Measurements from ENCODE around the gene OR10K2.
"Not testable (repeated sequence)": the region's sequence is repeated elsewhere in the genome, so short reads cannot be mapped to it uniquely, and the experiment has no call there.

The OR10K2 gene

GRCh38 chr1:158400871-158401270, 25.2 kb downstream of the OR10K2 start:
- H3K27me3 Mint-ChIP-seq = peaks cover 37 to 52% of the 10 kb centered on the region in 2 donors
- no peaks in the 10 kb centered on the region for H3K36me3 Mint-ChIP-seq (ENCODE audit: insufficient read depth)
- H3K9me3 Mint-ChIP-seq = no peaks in the 10 kb centered on the region
- H3K27ac Mint-ChIP-seq = no peak overlapping the region
- no peak for DNase-seq
- peaks cover 0 to 4% of the 10 kb centered on the region in 2 donors for H3K4me1 Mint-ChIP-seq (ENCODE audit: low read depth in 2 of 2)
- ATAC-seq (replicated peaks) = no peak
- H3K4me3 Mint-ChIP-seq = no peak overlapping the region

- no peaks in the 10 kb centered on the region for H3K9me3 Mint-ChIP-seq
- H3K4me1 Mint-ChIP-seq (ENCODE audit: low read depth in 2 of 2) = peaks cover 0 to 4% of the 10 kb centered on the region in 2 donors
- H3K36me3 Mint-ChIP-seq (ENCODE audit: insufficient read depth) = no peaks in the 10 kb centered on the region
- DNase-seq (no peak), ATAC-seq (replicated peaks) (no peak)
- no peak within 1 kb of the TSS for H3K4me3 Mint-ChIP-seq
- no peak within 1 kb of the TSS for H3K27ac Mint-ChIP-seq
- peaks cover 26 to 53% of the 10 kb centered on the region in 2 donors for H3K27me3 Mint-ChIP-seq
Observed at GRCh38 chr1:158398818-158399514, 27.1 kb downstream of the OR10K2 start, which contains the start of gene OR10T2. TSS of gene OR10T2 (minus strand) at chr1:158399466. CDS start at chr1:158399466, 0 bp downstream.

- peaks cover 0 to 4% of the 10 kb centered on the region in 2 donors for H3K4me1 Mint-ChIP-seq (ENCODE audit: low read depth in 2 of 2)
- DNase-seq (no peak), ATAC-seq (replicated peaks) (no peak)
- peaks cover 19 to 41% of the 10 kb centered on the region in 2 donors for H3K27me3 Mint-ChIP-seq
- H3K27ac Mint-ChIP-seq = no peak overlapping the region
- no peak overlapping the region for H3K4me3 Mint-ChIP-seq
- H3K9me3 Mint-ChIP-seq = no peaks in the 10 kb centered on the region
- no peaks in the 10 kb centered on the region for H3K36me3 Mint-ChIP-seq (ENCODE audit: insufficient read depth)
Observed at GRCh38 chr1:158396646-158397045, 29.4 kb downstream of the OR10K2 start.

GRCh38 chr1:158393476-158393875, 32.6 kb downstream of the OR10K2 start:
- no peak for DNase-seq
- ATAC-seq (replicated peaks) = no peak
- peaks cover 21 to 27% of the 10 kb centered on the region in 2 donors for H3K27me3 Mint-ChIP-seq
- no peaks in the 10 kb centered on the region for H3K36me3 Mint-ChIP-seq (ENCODE audit: insufficient read depth)
- no peak overlapping the region for H3K4me3 Mint-ChIP-seq
- no peaks in the 10 kb centered on the region for H3K9me3 Mint-ChIP-seq
- no peak overlapping the region for H3K27ac Mint-ChIP-seq
- no peaks in the 10 kb centered on the region for H3K4me1 Mint-ChIP-seq (ENCODE audit: low read depth in 2 of 2)

- ATAC-seq (replicated peaks) = no peak
- Mint-ChIP-seq H3K9me3 (no peaks in the 10 kb centered on the region), H3K4me3 (no peak overlapping the region), H3K27ac (no peak overlapping the region), H3K36me3 (ENCODE audit: insufficient read depth) (no peaks in the 10 kb centered on the region), H3K27me3 (peaks cover 21 to 40% of the 10 kb centered on the region in 2 donors), H3K4me1 (ENCODE audit: low read depth in 2 of 2) (no peaks in the 10 kb centered on the region)
- no peak for DNase-seq
Observed at GRCh38 chr1:158391099-158391498, 34.9 kb downstream of the OR10K2 start.

- DNase-seq (no peak), ATAC-seq (replicated peaks) (no peak)
- no peak overlapping the region for H3K4me3 Mint-ChIP-seq
- no peak overlapping the region for H3K27ac Mint-ChIP-seq
- H3K36me3 Mint-ChIP-seq (ENCODE audit: insufficient read depth) = no peaks in the 10 kb centered on the region
- H3K9me3 Mint-ChIP-seq = no peaks in the 10 kb centered on the region
- no peaks in the 10 kb centered on the region for H3K4me1 Mint-ChIP-seq (ENCODE audit: low read depth in 2 of 2)
- peaks cover 22 to 43% of the 10 kb centered on the region in 2 donors for H3K27me3 Mint-ChIP-seq
Observed at GRCh38 chr1:158390331-158390730, 35.7 kb downstream of the OR10K2 start.

GRCh38 chr1:158374860-158375259, 51.2 kb downstream of the OR10K2 start:
- Mint-ChIP-seq H3K36me3 (ENCODE audit: insufficient read depth) (no peaks in the 10 kb centered on the region), H3K4me1 (ENCODE audit: low read depth in 2 of 2) (no peaks in the 10 kb centered on the region), H3K9me3 (peaks cover 2 to 8% of the 10 kb centered on the region in 2 donors), H3K4me3 (no peak overlapping the region), H3K27me3 (peaks cover 64 to 74% of the 10 kb centered on the region in 2 donors), H3K27ac (no peak overlapping the region)
- DNase-seq (no peak), ATAC-seq (replicated peaks) (no peak)

DNA sequence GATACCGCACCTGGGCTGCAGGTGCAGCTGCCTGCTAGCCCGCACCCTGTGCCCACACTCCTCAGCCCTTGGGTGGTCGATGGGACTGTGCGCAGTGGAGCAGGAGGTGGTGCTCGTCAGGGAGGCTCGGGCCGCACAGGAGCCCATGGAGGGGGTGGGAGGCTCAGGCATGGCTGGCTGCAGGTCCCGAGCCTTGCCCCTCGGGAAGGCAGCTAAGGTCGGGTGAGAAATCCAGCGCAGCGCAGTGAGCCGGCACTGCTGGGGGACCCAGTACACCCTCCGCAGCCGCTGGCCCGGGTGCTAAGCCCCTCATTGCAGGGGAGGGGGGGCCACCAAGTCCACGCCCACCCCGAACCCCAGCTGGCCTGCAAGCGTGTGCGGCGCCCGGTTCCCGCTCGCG, 51.9 kb downstream of the OR10K2 start:
- H3K4me1 Mint-ChIP-seq (ENCODE audit: low read depth in 2 of 2); H3K4me3 Mint-ChIP-seq; H3K27ac Mint-ChIP-seq; ATAC-seq (replicated peaks); DNase-seq; H3K36me3 Mint-ChIP-seq (ENCODE audit: insufficient read depth); H3K9me3 Mint-ChIP-seq: not testable (repeated sequence)
- H3K27me3 Mint-ChIP-seq = peaks cover 72 to 80% of the 10 kb centered on the region in 2 donors

GRCh38 chr1:158371188-158371953, 54.7 kb downstream of the OR10K2 start:
- H3K27ac Mint-ChIP-seq = no peak overlapping the region
- H3K27me3 Mint-ChIP-seq = peaks cover 74 to 90% of the 10 kb centered on the region in 2 donors
- H3K36me3 Mint-ChIP-seq (ENCODE audit: insufficient read depth) = no peaks in the 10 kb centered on the region
- no peak for ATAC-seq (replicated peaks)
- H3K4me1 Mint-ChIP-seq (ENCODE audit: low read depth in 2 of 2) = peaks cover 7 to 12% of the 10 kb centered on the region in 2 donors
- DNase-seq = no peak
- H3K9me3 Mint-ChIP-seq = peaks cover 2 to 8% of the 10 kb centered on the region in 2 donors
- no peak overlapping the region for H3K4me3 Mint-ChIP-seq

Data from effector memory CD8-positive, alpha-beta T cell (primary cell).